ENCODE results near the gene HTR2C. TPM values are rescaled to one million over a fixed set of nuclear protein-coding genes. Genes with fewer than 3 reads are reported as not detected.

HTR2C gene
- total RNA-seq, 1 donor from 2014 or later = not detected

DNA sequence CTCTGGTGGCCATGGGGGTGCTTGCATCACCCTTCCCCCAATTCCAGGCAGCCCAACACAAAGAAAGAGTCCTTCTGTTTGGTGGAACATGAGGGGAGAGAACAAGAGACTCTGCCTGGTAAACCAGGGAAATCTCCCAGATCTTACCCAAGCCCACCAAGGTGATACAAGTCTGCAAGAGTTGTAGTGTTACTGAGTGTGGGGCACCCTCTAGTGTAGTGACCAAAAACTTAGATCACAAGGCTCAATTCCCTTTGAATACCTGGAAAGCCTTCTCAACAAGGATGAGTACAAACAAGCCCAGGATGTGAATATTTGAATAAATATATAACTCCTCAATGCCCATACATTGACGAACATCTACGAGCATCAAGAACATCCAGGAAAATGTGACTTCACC lies 368.8 kb downstream of the HTR2C start:
- Mint-ChIP-seq H3K27ac (no peak overlapping the region), H3K4me3 (no peak overlapping the region), H3K9me3 (peaks cover under 1% of the 10 kb centered on the region), H3K27me3 (no peaks in the 10 kb centered on the region), H3K4me1 (no peaks in the 10 kb centered on the region), H3K36me3 (ENCODE audit: low read depth) (no peaks in the 10 kb centered on the region)
- DNase-seq = no peak
- intact Hi-C loops (cut with micrococcal nuclease) = no loop called here
